ENCODE results near the gene PMPCA.

The PMPCA gene

DNA sequence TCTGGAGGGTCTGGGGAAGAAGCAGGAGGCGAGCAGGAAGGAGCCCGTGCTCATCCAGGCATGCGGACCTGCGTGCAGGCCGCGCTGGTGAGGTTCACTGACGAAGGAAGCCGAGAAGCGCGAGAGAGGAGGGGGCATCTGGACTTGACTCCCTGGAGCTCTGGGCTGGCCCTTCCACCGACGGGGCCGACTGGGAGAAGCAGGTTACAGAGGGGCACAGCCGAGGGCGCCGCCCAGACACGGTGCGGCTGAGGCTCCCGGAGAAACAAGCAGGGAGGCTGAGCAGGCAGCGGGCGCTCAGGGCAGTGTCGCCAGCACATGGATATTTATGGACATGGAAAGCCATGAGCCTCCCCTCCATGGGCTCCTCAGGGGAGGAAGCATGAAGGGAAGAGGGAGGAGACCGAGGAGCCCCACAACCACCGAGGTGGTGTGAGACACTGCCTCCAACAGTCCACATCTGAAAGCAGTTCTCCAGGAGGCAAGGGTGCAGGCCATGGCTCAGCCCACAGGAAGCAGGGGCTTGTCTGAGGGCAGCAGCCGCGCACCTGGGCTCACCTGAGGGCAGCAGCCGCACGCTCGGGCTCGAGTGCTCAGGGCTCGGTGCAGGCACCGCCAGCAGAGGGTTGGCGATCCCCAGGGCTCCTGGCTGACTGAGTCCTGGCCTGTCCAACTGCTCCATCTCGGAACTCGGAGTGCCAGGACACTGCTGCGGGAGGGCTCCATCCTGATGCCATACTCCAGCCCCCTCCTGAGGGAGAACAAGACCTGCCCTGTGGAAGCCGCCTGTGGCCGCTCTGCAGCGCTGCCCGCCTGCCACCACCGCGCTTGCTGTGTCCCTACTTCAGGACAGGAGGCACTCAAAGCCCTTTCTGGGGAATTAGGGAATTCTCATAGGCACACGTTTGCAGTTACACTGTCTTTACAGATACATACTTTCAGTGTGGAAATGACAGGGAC lies 44.9 kb downstream of the PMPCA start:
- TF ChIP-seq GATA2 (IDR thresholded peaks at IDR 0.05; ENCODE audit: low read depth, low read length) (no peak), GATA3 (IDR thresholded peaks at IDR 0.05; ENCODE audit: low read depth, low read length) (no peak)

DNA sequence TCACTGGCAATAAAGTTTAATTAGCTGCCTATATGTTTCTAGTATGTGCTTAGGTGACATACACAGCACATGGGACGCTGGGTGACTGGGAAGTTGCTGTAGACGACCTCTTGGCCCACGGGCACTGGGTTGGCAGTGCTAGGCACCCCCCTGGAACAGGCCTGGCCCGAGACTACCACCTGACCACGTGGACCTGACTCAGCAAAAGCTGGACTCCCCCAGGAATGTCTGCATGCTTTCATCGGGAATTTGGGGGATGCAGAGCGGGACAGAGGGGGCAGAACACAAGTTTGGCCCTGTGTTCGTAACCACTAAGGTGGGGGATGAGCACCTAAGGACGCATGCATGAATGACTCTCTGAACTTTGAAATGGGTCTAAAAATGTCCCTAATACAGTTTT lies 45.8 kb downstream of the PMPCA start:
- TF ChIP-seq GATA2 (IDR thresholded peaks at IDR 0.05; ENCODE audit: low read depth, low read length), result no peak
- TF ChIP-seq GATA3 (IDR thresholded peaks at IDR 0.05; ENCODE audit: low read depth, low read length), result no peak

DNA sequence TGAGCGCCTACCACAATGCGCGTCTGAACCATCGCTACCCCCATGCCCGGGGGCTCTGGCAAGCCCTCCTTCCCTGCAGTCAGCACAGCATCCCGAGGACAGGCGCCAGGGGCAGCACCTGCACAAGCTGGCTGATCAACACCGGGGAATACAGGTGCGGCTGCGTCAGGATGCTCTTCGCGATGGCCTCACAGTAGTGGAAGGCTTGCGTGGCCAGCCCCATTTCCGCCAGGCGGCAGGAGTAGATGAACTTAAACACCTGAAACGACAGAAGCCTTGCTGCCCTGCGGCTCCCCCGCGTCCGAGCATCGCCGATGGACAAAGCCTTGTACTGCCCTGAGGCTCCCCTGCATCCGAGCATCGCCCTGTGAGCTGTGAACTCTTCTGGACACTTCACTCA lies 46.9 kb downstream of the PMPCA start:
- no peak for TF ChIP-seq GATA2 (IDR thresholded peaks at IDR 0.05; ENCODE audit: low read depth, low read length)
- TF ChIP-seq GATA3 (IDR thresholded peaks at IDR 0.05; ENCODE audit: low read depth, low read length), result no peak

DNA sequence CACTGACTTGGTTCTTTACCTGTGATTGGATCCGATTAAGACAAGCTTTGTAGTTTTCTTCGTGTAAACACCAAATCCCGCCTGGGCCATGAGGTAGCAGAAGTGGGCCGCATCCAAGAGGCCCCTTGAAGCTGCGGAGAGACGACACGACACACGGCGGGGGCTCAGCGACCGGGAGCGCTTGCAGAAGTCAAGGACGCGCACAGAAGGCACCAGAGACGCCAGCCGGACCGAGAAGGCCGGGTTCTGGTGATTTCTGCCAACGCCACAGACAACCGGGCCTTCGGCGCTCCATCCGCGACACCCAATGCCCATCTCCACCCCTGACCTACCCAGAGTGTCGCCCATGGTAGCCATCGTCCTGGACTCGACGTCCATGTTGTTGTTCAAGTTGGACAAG lies 49.0 kb downstream of the PMPCA start:
- TF ChIP-seq GATA2 (IDR thresholded peaks at IDR 0.05; ENCODE audit: low read depth, low read length), result no peak
- TF ChIP-seq GATA3 (IDR thresholded peaks at IDR 0.05; ENCODE audit: low read depth, low read length), result no peak

DNA sequence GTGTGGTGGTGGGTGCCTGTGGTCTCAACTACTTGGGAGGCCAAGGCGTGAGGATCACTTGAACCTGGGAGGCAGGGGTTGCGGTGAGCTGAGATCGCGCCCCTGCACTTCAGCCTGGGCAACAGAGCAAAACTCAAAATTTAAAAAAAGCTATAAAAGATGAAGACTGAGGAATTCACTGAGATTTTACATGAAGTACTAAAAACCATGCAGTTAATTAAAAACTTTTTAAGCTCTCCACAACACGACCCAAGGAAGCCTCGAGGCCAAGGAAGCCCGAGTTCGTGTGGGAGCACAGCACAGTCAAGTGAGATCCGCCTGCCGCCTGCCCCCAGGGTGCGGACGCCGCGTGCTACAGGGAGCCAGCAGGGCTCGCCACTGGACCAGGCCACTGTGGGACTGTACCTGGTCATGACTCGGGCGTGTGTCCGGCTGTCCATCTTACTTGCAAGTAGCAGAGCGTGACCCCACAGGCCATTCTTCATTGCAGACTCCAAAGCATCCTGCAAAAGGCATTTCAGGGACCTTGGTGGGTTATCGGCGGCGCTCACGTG lies 50.4 kb downstream of the PMPCA start:
- TF ChIP-seq GATA2 (IDR thresholded peaks at IDR 0.05; ENCODE audit: low read depth, low read length), result no peak
- TF ChIP-seq GATA3 (IDR thresholded peaks at IDR 0.05; ENCODE audit: low read depth, low read length), result no peak

DNA sequence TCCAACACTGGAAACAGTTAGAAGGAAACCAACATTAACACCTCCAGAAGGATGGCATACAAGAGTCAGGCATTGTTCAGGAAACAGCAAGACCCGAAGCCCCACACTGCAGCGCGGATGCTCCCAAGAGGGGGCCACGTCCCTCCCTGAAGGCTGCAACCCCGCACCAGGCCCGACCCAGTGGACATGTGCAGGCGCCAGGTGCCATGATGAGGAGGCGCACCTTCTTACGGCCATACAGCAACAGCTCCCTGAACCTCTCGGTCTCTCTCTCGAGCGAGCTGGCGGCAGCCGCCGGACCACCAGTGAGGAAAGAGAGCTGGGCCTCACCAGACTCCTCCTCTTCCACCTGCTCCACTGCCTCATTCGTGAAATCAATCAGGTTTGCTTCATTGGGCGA lies 52.2 kb downstream of the PMPCA start:
- TF ChIP-seq GATA3 (IDR thresholded peaks at IDR 0.05; ENCODE audit: low read depth, low read length) (no peak), GATA2 (IDR thresholded peaks at IDR 0.05; ENCODE audit: low read depth, low read length) (no peak)

DNA sequence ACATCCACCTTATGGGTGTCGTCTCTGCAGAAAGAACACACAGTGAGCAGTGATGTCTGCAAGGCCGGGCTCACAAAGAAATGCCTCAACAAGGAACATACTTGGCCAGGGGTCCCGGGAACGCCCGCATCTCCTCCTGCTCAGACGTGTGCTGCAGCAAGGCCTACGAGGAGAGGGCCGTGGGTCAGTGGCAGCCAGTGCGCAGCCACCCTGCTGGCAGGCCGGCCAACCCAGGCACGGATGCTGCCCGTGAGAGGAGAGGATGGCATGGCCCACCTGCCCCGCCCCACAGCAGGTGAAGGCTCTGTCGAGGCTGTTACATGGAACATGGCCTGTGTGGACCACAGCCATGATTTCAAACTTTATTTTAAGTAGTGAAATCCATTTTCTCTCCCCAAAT lies 53.1 kb downstream of the PMPCA start:
- TF ChIP-seq GATA2 (IDR thresholded peaks at IDR 0.05; ENCODE audit: low read depth, low read length) (no peak), GATA3 (IDR thresholded peaks at IDR 0.05; ENCODE audit: low read depth, low read length) (no peak)

DNA sequence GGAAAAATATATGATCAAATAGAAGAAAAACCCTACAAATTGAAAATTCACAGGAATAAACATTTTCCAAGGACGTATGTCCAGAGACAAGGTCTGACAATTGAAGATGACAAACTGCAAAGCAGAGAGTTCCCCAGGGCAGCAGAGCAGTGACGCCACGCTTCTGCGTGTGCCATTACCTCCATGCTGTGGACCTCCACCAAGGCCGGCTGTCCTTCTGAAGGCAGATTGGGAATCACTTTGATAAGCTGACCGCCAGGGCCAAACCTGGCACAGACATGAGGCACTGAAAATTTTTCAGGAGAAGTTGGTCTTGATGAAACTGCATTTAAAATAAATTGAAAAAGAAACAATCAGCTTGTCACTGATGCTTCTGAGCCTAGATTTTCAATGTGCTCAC lies 53.8 kb downstream of the PMPCA start:
- TF ChIP-seq GATA3 (IDR thresholded peaks at IDR 0.05; ENCODE audit: low read depth, low read length) (no peak), GATA2 (IDR thresholded peaks at IDR 0.05; ENCODE audit: low read depth, low read length) (no peak)

DNA sequence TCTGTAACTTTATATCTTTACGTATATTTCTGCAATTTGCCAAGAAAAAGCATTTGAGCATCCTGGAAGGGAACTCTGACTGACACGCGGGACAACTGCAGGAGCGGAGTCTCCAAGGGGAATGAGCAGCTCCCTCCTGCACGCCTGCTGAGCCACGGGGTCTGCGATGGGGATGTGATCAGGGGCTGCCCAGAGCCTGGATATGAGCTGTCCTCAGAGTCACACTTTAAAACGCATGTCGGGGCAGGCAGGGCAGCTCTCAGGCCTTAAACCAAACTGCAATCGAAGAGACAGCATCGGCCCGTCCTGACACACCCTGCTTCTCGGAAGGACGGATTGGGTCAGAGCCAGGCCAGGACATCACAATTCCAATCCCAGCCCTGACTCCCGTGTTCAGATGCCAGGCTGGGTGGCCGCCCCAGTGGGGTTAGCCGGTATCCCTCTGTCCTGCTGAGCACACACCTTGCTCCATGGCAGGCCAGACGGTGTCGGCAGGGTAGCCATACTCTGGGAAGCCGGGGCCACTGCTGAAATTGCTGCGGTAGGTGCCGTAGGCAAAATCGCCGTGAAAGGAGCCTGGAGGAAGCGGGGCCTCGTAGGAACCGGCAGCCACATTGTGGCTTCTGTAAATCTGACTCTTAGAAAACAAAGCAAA lies 55.2 kb downstream of the PMPCA start:
- TF ChIP-seq GATA3 (IDR thresholded peaks at IDR 0.05; ENCODE audit: low read depth, low read length) (no peak), GATA2 (IDR thresholded peaks at IDR 0.05; ENCODE audit: low read depth, low read length) (no peak)

DNA sequence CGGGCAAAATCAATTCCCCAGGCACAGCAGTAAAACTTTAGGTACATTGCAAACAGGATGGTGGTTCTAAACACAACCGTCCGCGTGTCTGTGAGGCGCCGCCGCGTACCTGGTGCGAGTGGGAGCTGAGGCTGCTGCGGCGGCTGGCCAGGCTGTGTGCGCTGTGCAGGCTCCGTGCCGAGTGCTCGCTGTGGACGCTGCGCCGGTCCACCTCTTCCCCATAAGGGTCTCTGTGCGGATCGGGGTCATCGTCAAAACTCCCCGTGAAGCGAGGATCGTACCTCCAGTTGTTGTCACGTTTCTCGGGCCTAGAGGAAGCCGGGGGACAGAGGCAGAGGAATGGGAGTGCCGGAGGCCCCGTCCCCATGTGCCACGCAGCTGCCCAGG lies 55.7 kb downstream of the PMPCA start:
- TF ChIP-seq GATA2 (IDR thresholded peaks at IDR 0.05; ENCODE audit: low read depth, low read length) (no peak), GATA3 (IDR thresholded peaks at IDR 0.05; ENCODE audit: low read depth, low read length) (no peak)

DNA sequence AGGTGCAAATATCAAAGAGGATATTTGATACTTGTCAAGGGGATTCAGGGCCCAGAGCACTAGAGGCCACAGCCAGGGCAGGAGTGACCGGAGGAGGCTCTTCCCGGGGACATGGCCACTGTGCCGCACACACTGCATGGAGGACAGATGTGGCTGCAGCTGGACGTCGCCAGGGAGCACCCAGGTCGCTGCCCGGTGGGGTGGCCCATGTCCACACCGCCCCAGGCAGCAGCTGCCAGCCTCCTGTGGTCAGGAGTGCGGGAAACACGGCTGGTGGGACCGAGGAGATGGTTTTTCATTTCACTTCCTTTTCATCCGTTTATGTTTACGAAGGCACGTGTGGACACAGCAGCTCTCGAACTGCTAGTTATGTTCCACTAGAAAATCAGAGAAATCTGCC lies 57.3 kb downstream of the PMPCA start:
- TF ChIP-seq GATA3 (IDR thresholded peaks at IDR 0.05; ENCODE audit: low read depth, low read length), result no peak

DNA sequence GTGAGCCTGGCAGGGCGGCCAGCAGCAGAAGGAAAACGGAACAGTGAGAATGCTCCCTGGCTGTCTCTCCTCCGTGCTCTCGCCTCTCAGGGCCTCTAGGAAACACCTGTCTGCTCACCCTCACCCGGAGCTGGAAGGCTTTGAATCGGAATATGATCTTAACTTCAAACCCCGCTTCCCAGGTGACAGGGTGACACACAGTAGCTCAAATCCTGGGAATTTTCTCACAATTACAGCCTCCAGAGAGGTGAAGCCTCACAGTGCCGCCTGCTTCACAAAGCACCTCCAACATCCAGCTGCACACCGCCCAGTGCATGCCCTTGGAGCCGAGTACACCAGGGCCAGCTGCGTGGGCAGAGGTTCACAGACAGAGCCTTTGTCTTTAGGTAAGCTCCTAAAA lies 59.9 kb downstream of the PMPCA start:
- TF ChIP-seq GATA3 (IDR thresholded peaks at IDR 0.05; ENCODE audit: low read depth, low read length), result no peak
- TF ChIP-seq GATA2 (IDR thresholded peaks at IDR 0.05; ENCODE audit: low read depth, low read length), result no peak

DNA sequence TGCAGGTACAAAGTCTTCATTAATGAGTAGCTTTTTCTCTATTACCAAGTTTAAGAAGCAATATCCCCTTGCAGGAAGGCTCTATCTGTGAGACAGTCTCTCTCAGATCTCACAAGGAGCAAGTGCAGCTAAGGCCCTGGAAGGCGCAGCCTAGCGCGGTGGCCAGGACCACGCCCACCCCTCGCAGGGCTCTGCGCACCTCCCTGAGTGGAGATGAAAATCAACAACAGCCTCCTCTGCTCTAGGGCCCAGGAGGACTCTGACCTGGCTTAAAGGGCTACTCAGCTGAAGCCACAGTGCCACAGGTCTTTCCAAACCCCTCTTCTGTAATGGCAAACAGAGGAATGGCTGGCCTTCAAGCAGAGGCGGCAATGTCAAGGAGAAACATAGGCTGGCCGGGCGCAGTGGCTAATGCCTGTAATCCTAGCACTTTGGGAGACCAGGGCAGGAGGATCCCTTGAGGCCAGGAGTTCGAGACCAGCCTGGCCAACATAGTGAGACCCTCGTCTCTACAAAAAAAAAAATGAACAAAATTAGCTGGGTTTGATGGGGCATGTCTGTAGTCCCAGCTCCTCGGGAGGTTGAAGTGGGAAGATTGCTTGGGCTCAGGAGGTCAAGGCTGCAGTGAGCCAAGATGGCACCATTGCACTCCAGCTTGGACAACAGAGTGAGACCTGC lies 60.5 kb downstream of the PMPCA start:
- TF ChIP-seq GATA2 (IDR thresholded peaks at IDR 0.05; ENCODE audit: low read depth, low read length), result no peak
- TF ChIP-seq GATA3 (IDR thresholded peaks at IDR 0.05; ENCODE audit: low read depth, low read length), result no peak

DNA sequence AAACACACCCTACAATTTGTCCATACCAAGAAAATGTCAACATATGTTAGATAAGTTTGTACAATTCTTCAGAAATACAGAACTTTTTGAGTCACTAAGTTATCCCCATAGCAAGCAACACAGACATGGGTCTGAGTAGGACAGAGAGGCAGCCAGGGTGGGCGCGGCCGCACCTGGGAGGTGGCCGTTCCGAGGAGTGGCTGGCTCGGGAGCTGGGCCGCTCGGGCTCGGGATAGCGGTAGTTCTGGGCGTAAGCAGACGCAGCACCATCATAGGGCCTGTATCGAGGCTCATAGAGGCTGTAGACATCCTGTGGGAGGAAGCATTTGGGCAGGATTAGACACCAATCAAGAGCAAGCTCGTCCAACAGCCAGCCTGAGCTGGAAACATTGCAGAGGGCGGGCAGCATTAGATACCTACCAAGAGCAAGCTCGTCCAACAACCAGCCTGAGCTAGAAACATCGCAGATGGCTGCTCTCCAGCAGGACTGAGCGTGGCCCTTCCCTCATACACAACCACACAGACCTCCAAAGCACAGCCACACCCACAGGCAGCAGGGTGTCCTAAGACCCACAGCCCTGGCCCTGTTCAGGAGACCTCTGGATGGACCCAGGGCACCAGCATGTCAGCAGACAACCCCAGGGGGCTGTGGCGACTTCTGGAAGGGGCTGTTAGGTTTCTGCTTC lies 61.5 kb downstream of the PMPCA start:
- TF ChIP-seq GATA3 (IDR thresholded peaks at IDR 0.05; ENCODE audit: low read depth, low read length) (no peak), GATA2 (IDR thresholded peaks at IDR 0.05; ENCODE audit: low read depth, low read length) (no peak)
